OCI-LY1 (cell line): ENCODE data around the gene HTR4.

Experiments
- H2AFZ ChIP-seq: fragments of 200-600 bp; sonication (generic), shearing (Covaris generic); 2 replicates; pipeline ENCODE4 v1.6.0; 2014; ENCODE audit warnings: antibody characterized with exemption, mild to moderate bottlenecking, low read length
- H3F3A ChIP-seq: fragments of 200-600 bp; sonication (generic), shearing (Covaris generic); 2 replicates; pipeline ENCODE4 v1.6.0; 2014; ENCODE audit warnings: mild to moderate bottlenecking, antibody characterized with exemption, low read length, moderate library complexity; ENCODE audit not compliant: insufficient read depth
- H3K27ac ChIP-seq: fragments of 200-600 bp; sonication (generic); 2 replicates; pipeline ENCODE4 v1.5.1; 2014; ENCODE audit warnings: low read length, mixed run types, mild to moderate bottlenecking, low read depth; ENCODE audit not compliant: poor library complexity, severe bottlenecking
- H3K27me3 ChIP-seq: fragments of 200-600 bp; sonication (generic); 2 replicates; pipeline ENCODE4 v1.6.0; 2014; ENCODE audit warnings: antibody characterized with exemption, mild to moderate bottlenecking, low read length, moderate library complexity; ENCODE audit not compliant: insufficient read depth
- H3K36me3 ChIP-seq: fragments of 200-600 bp; sonication (generic); 2 replicates; pipeline ENCODE4 v1.6.1; 2014; ENCODE audit warnings: mild to moderate bottlenecking, antibody characterized with exemption, low read length, moderate library complexity, mixed read lengths; ENCODE audit not compliant: insufficient read depth
- H3K4me1 ChIP-seq: fragments of 200-600 bp; sonication (generic); 2 replicates; pipeline ENCODE4 v1.5.1; 2014; ENCODE audit warnings: mild to moderate bottlenecking, low read length, moderate library complexity; ENCODE audit not compliant: insufficient read depth, severe bottlenecking
- H3K4me2 ChIP-seq: fragments of 200-600 bp; sonication (generic), shearing (Covaris generic); 2 replicates; pipeline ENCODE4 v1.6.1; 2014; ENCODE audit warnings: low read length
- H3K4me3 ChIP-seq: fragments of 200-600 bp; sonication (generic); 2 replicates; pipeline ENCODE4 v1.5.1; 2014; ENCODE audit warnings: low read length, low read depth, mild to moderate bottlenecking, mixed read lengths; ENCODE audit not compliant: poor library complexity, severe bottlenecking
- H3K79me2 ChIP-seq: fragments of 200-600 bp; shearing (Covaris generic); 2 replicates; pipeline ENCODE4 v1.6.1; 2016; ENCODE audit warnings: mixed run types, low read length, mixed read lengths; ENCODE audit not compliant: insufficient read depth
- H3K9ac ChIP-seq: fragments of 200-600 bp; sonication (generic), shearing (Covaris generic); 2 replicates; pipeline ENCODE4 v1.6.1; 2014; ENCODE audit warnings: mild to moderate bottlenecking, low read length, mixed read lengths
- H3K9me2 ChIP-seq: fragments of 200-600 bp; sonication (generic), shearing (Covaris generic); 2 replicates; pipeline ENCODE4 v1.6.1; 2014; ENCODE audit warnings: low read depth, mild to moderate bottlenecking, low read length, mixed read lengths
- H3K9me3 ChIP-seq: fragments of 200-600 bp; shearing (Covaris generic); 2 replicates; pipeline ENCODE4 v1.6.1; 2014; ENCODE audit warnings: low read length, mixed read lengths
- H4K20me1 ChIP-seq: fragments of 200-600 bp; sonication (generic), shearing (Covaris generic); 2 replicates; pipeline ENCODE4 v1.6.0; 2016; ENCODE audit warnings: mild to moderate bottlenecking, low read length; ENCODE audit not compliant: insufficient read depth
- EZH2 ChIP-seq: fragments of 200-600 bp; sonication (generic), shearing (Covaris generic); IDR thresholded peaks from 2 replicates; pipeline ENCODE4 v1.8.0; 2017; ENCODE audit warnings: borderline replicate concordance, mixed run types, mild to moderate bottlenecking, antibody characterized with exemption, low read length, moderate library complexity, mixed read lengths
- TF ChIP-seq, protein P1 (sequence below): fragments of 200-600 bp; sonication (generic), shearing (Covaris generic); IDR thresholded peaks from 2 replicates; pipeline ENCODE4 v1.5.1; 2017; ENCODE audit warnings: mild to moderate bottlenecking, antibody characterized with exemption, low read length, moderate library complexity, mixed read lengths

Gene HTR4

DNA sequence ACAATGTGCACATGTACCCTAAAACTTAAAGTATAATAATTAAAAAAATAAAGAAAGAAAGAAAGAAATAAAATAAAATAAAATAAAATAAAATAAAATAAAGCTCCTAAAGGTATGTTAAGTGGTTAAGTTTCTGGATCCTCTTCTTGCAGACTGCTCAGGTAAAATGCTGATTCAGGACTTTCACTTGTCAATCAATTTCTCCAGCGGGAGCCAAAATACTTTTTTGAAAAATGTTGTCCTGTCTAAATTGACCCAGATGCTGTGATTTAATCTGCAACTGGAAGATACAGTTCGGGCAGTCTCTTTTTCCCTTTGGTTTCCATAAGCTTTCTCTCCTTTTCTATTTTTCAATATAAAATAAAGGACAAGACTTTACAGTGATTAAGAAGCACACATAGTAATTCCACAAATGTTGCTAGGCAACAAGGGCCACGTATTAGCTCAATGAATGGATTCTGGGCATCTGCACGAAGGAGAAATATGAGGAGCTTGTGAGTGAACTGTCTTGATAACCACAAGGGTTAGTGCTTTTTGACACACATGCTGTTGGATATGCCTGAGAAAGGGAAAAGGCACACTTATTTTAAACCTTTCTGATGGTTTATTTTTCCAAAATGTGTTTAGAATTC, 38.6 kb downstream of the HTR4 start:
- H3K9ac ChIP-seq: no peak overlapping the region
- H3K9me2 ChIP-seq: no peaks in the 10 kb centered on the region
- no peaks in the 10 kb centered on the region for H3F3A ChIP-seq
- TF ChIP-seq, protein P1, sequence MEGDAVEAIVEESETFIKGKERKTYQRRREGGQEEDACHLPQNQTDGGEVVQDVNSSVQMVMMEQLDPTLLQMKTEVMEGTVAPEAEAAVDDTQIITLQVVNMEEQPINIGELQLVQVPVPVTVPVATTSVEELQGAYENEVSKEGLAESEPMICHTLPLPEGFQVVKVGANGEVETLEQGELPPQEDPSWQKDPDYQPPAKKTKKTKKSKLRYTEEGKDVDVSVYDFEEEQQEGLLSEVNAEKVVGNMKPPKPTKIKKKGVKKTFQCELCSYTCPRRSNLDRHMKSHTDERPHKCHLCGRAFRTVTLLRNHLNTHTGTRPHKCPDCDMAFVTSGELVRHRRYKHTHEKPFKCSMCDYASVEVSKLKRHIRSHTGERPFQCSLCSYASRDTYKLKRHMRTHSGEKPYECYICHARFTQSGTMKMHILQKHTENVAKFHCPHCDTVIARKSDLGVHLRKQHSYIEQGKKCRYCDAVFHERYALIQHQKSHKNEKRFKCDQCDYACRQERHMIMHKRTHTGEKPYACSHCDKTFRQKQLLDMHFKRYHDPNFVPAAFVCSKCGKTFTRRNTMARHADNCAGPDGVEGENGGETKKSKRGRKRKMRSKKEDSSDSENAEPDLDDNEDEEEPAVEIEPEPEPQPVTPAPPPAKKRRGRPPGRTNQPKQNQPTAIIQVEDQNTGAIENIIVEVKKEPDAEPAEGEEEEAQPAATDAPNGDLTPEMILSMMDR: no peak
- TF ChIP-seq EZH2: no peak
- no peaks in the 10 kb centered on the region for H3K36me3 ChIP-seq
- no peaks in the 10 kb centered on the region for H3K27me3 ChIP-seq
- H3K4me3 ChIP-seq: no peak overlapping the region
- no peaks in the 10 kb centered on the region for H3K9me3 ChIP-seq
- H2AFZ ChIP-seq: no peak overlapping the region
- H4K20me1 ChIP-seq: no peaks in the 10 kb centered on the region
- no peaks in the 10 kb centered on the region for H3K79me2 ChIP-seq
- no peaks in the 10 kb centered on the region for H3K4me1 ChIP-seq
- no peak overlapping the region for H3K27ac ChIP-seq
- H3K4me2 ChIP-seq: no peak overlapping the region

DNA sequence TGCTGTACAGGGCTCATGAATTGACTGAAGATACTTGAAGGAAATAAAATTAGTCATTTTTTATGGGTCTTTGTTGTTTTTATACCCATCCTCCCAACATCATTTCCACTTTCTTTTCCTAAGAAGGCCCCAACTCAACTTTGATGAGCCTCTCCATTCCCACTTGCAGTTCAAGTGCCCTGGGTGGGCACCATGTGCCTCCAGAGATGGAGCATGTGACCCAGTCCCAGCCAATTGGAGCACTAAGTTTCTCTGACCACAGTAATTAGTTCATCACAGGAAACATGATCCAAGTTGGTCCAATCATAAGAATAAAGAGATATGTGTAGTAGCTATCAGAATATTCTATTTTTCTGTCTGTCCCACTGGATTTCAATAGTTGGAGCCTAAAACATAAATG, 46.9 kb downstream of the HTR4 start:
- TF ChIP-seq, protein P1: no peak
- no peak for TF ChIP-seq EZH2
- Histone ChIP-seq H3K9me2 (no peaks in the 10 kb centered on the region), H3K36me3 (no peaks in the 10 kb centered on the region), H3K4me1 (no peaks in the 10 kb centered on the region), H3K27me3 (no peaks in the 10 kb centered on the region), H3K79me2 (no peaks in the 10 kb centered on the region), H4K20me1 (no peaks in the 10 kb centered on the region), H3K9ac (no peak overlapping the region), H2AFZ (no peak overlapping the region), H3K27ac (no peak overlapping the region), H3K9me3 (no peaks in the 10 kb centered on the region), H3K4me3 (no peak overlapping the region), H3K4me2 (no peak overlapping the region), H3F3A (no peaks in the 10 kb centered on the region)

DNA sequence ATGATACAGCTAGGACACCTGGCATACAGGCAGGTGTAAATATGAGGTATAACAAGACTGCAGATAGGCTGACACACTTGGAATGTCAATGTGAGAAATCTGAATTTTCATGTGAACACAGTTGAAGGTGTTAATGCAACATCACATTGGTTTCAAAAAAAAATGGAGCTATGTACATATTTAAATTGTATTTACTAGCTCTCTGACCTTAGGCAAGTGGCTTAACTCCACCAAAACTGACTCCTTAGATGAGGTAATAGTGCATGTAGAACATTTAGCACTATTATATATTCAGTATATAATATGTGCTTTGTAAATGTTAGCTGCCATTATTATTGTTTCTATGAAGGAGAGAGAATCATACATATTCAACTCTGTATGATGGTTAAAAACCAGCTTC, 48.0 kb downstream of the HTR4 start:
- TF ChIP-seq EZH2: no peak
- TF ChIP-seq, protein P1: no peak

More for the DNA sequence above, 48.0 kb downstream of the HTR4 start:
- Histone ChIP-seq H3K9me3 (no peaks in the 10 kb centered on the region), H3K9me2 (no peaks in the 10 kb centered on the region), H3K4me1 (no peaks in the 10 kb centered on the region), H3K9ac (no peak overlapping the region), H3K27ac (no peak overlapping the region), H3K27me3 (no peaks in the 10 kb centered on the region), H2AFZ (no peak overlapping the region), H3K4me3 (no peak overlapping the region), H3K4me2 (no peak overlapping the region), H3K79me2 (no peaks in the 10 kb centered on the region), H3K36me3 (no peaks in the 10 kb centered on the region), H3F3A (no peaks in the 10 kb centered on the region), H4K20me1 (no peaks in the 10 kb centered on the region)
